Activated CD8-positive, alpha-beta memory T cell treated with anti-CD3 and anti-CD28 coated beads for 24 hours (primary cell): ENCODE measurements around the gene BBOX1.
"Not testable (repeated sequence)": the region's sequence is repeated elsewhere in the genome, so short reads cannot be mapped to it uniquely, and the experiment has no call there.

Experiments used
- DNase-seq: peaks from one replicate; pipeline ENCODE4 v3.0.0-alpha.2; 2020

BBOX1 gene

GRCh38 chr11:27085605-27086004, 45.0 kb downstream of the BBOX1 start:
- no peak for DNase-seq

GRCh38 chr11:27087432-27087831, 46.8 kb downstream of the BBOX1 start:
- DNase-seq: no peak

GRCh38 chr11:27088353-27088752, 47.7 kb downstream of the BBOX1 start:
- no peak for DNase-seq

GRCh38 chr11:27089746-27090145, 49.1 kb downstream of the BBOX1 start:
- no peak for DNase-seq

- DNase-seq: not testable (repeated sequence)
These were observed 49.8 kb downstream of the BBOX1 start for GRCh38 chr11:27090357-27090948.

GRCh38 chr11:27094120-27094519, 53.5 kb downstream of the BBOX1 start:
- no peak for DNase-seq

GRCh38 chr11:27095059-27095458, 54.4 kb downstream of the BBOX1 start:
- no peak for DNase-seq

- no peak for DNase-seq
These were observed 55.3 kb downstream of the BBOX1 start for GRCh38 chr11:27095887-27096286.

- no peak for DNase-seq
These were observed 56.9 kb downstream of the BBOX1 start for GRCh38 chr11:27097551-27097950.

- DNase-seq: no peak
These were observed 59.9 kb downstream of the BBOX1 start for GRCh38 chr11:27100534-27100933.

GRCh38 chr11:27107548-27107947, 66.9 kb downstream of the BBOX1 start:
- no peak for DNase-seq

GRCh38 chr11:27108809-27109208, 68.2 kb downstream of the BBOX1 start:
- no peak for DNase-seq

- DNase-seq: no peak
These were observed 71.3 kb downstream of the BBOX1 start for GRCh38 chr11:27111896-27112295.

- DNase-seq: no peak
These were observed 72.3 kb downstream of the BBOX1 start for GRCh38 chr11:27112946-27113345.

- no peak for DNase-seq
These were observed 74.5 kb downstream of the BBOX1 start for GRCh38 chr11:27115051-27115650.

- no peak for DNase-seq
These were observed 76.1 kb downstream of the BBOX1 start for GRCh38 chr11:27116684-27117083.

GRCh38 chr11:27118371-27118770, 77.8 kb downstream of the BBOX1 start:
- DNase-seq: no peak

- DNase-seq: no peak
These were observed 78.3 kb downstream of the BBOX1 start for GRCh38 chr11:27118949-27119348.

GRCh38 chr11:27119396-27119795, 78.8 kb downstream of the BBOX1 start:
- no peak for DNase-seq

- DNase-seq: no peak
These were observed 79.6 kb downstream of the BBOX1 start for GRCh38 chr11:27120211-27120610.

GRCh38 chr11:27122001-27122400, 81.4 kb downstream of the BBOX1 start:
- DNase-seq: no peak

- no peak for DNase-seq
These were observed 84.1 kb downstream of the BBOX1 start for GRCh38 chr11:27124514-27125264.

GRCh38 chr11:27129686-27130085, 89.1 kb downstream of the BBOX1 start:
- no peak for DNase-seq

GRCh38 chr11:27130806-27131205, 90.2 kb downstream of the BBOX1 start:
- no peak for DNase-seq
